HCT116 (cell line): Measurements from ENCODE around the gene ANKRD23. TPM values are rescaled to one million over a fixed set of nuclear protein-coding genes. Genes with fewer than 3 reads are reported as not detected.

Experiments
- ATAC-seq: fragments of 200-7000 bp; cut with Tn5 transposase; 2 replicates; pipeline ENCODE4 v1.9.1; 2020; ENCODE audit warnings: mild to moderate bottlenecking, moderate library complexity
- BruUV-seq: library from RNA; stranded (reverse); fragments of 400-500 nt; replicated peaks from 2 replicates; lab custom pipeline; 2021; lab: Mats Ljungman, UMichigan
- CTCF ChIA-PET: fragments of 300-600 bp; sonication (Branson Sonifier 250); formaldehyde crosslinking; loops from one replicate; lab custom pipeline; 2021; ENCODE audit warnings: antibody characterized with exemption; lab: Charles Lee
- POLR2A ChIA-PET: fragments of 300-600, 350-600 bp; sonication (Branson Sonifier 250); formaldehyde crosslinking; loops from one replicate; lab custom pipeline; 2021; ENCODE audit warnings: antibody characterized with exemption; lab: Charles Lee
- RAD21 ChIA-PET, 2 experiments: fragments of 300-600 bp; sonication (Branson Sonifier 250); formaldehyde crosslinking; loops; one replicate each; lab custom pipeline; 2023; ENCODE audit warnings: low total read pairs in 2 of 2; ENCODE audit not compliant: uncharacterized antibody in 2 of 2, unreplicated experiment in 2 of 2, low non-redundant PET in 1 of 2; lab: Charles Lee
- DNase-seq: peaks from one replicate; pipeline ENCODE4 v3.0.0-alpha.2; 2010; ENCODE audit warnings: low read depth, low spot score
- H2AFZ ChIP-seq: fragments of 200-600 bp; shearing (Covaris generic), sonication (generic); 2 replicates; pipeline ENCODE4 v1.6.1; 2017; ENCODE audit warnings: low read depth, mixed run types, mixed read lengths, antibody characterized with exemption, low read length; ENCODE audit not compliant: poor library complexity, severe bottlenecking
- H3K27ac ChIP-seq: 2 replicates; pipeline ENCODE4 v1.5.1; 2012; ENCODE audit warnings: low read depth, low read length
- H3K27me3 ChIP-seq: fragments of 200-600 bp; sonication (generic); 2 replicates; pipeline ENCODE4 v1.6.1; 2016; ENCODE audit warnings: mixed run types, low read length, mixed read lengths; ENCODE audit not compliant: insufficient read depth
- H3K36me3 ChIP-seq, 2 experiments: fragments of 200-500 bp in 1 of 2; fragments of 200-600 bp in 1 of 2; sonication (Bioruptor generic) in 1 of 2; sonication (generic) in 1 of 2; 2 replicates each; pipeline versions ENCODE4 v1.5.1 to v1.6.1; 2014 to 2016; ENCODE audit warnings: low read length in 2 of 2, inconsistent platforms in 1 of 2, mixed read lengths in 1 of 2, mixed run types in 1 of 2; ENCODE audit not compliant: insufficient read depth in 2 of 2, control insufficient read depth in 1 of 2
- H3K4me1 ChIP-seq, 2 experiments: fragments of 200-600 bp in 1 of 2; sonication (generic) in 1 of 2; 2 replicates each; pipeline versions ENCODE4 v1.5.1 to v1.6.1; 2012 to 2017; ENCODE audit warnings: low read length in 2 of 2, inconsistent platforms in 1 of 2, mild to moderate bottlenecking in 1 of 2, mixed read lengths in 1 of 2, mixed run types in 1 of 2, moderate library complexity in 1 of 2; ENCODE audit not compliant: insufficient read depth in 2 of 2, control insufficient read depth in 1 of 2
- H3K4me2 ChIP-seq: fragments of 200-600 bp; sonication (generic); 2 replicates; pipeline ENCODE4 v1.6.1; 2017; ENCODE audit warnings: mixed run types, low read length, mixed read lengths
- H3K4me3 ChIP-seq, 2 experiments: fragments of 200-600 bp in 1 of 2; sonication (generic) in 1 of 2; replicated peaks in 1 of 2; 2 replicates each; pipeline ENCODE4 v1.5.1; 2011 to 2016; ENCODE audit warnings: low read length in 2 of 2, control low read depth in 1 of 2, low read depth in 1 of 2, mild to moderate bottlenecking in 1 of 2, mixed read lengths in 1 of 2, mixed run types in 1 of 2
- H3K79me2 ChIP-seq: fragments of 200-600 bp; sonication (generic); 2 replicates; pipeline ENCODE4 v1.6.1; 2017; ENCODE audit warnings: mild to moderate bottlenecking, mixed run types, low read length, moderate library complexity, mixed read lengths; ENCODE audit not compliant: insufficient read depth
- H3K9ac ChIP-seq: fragments of 200-600 bp; sonication (generic); 2 replicates; pipeline ENCODE4 v1.6.1; 2016; ENCODE audit warnings: low read length, mixed read lengths
- H3K9me2 ChIP-seq: fragments of 200-600 bp; sonication (generic), shearing (Covaris generic); 2 replicates; pipeline ENCODE4 v1.6.1; 2017; ENCODE audit warnings: mixed run types, mild to moderate bottlenecking, moderate library complexity; ENCODE audit not compliant: insufficient read depth
- H3K9me3 ChIP-seq, 2 experiments: fragments of 200-500 bp in 1 of 2; fragments of 200-600 bp in 1 of 2; sonication (Bioruptor generic) in 1 of 2; sonication (generic) in 1 of 2; 2 replicates each; pipeline ENCODE4 v1.6.1; 2014 to 2017; ENCODE audit warnings: low read length in 2 of 2, mixed read lengths in 2 of 2, inconsistent platforms in 1 of 2, low read depth in 1 of 2, mild to moderate bottlenecking in 1 of 2, mixed run types in 1 of 2, moderate library complexity in 1 of 2; ENCODE audit not compliant: control insufficient read depth in 1 of 2, insufficient read depth in 1 of 2
- H4K20me1 ChIP-seq: fragments of 200-600 bp; sonication (generic), shearing (Covaris generic); 2 replicates; pipeline ENCODE4 v1.6.1; 2017; ENCODE audit warnings: mixed run types, mild to moderate bottlenecking, moderate library complexity; ENCODE audit not compliant: insufficient read depth
- CBX3 ChIP-seq: IDR thresholded peaks from 2 replicates; pipeline ENCODE4 v1.6.1; 2012; ENCODE audit warnings: low read depth
- CEBPB ChIP-seq: IDR thresholded peaks from 2 replicates; pipeline ENCODE4 v1.6.1; 2012; ENCODE audit warnings: low read depth
- CTCF ChIP-seq, 3 experiments: fragments of 200-600 bp in 1 of 3; sonication (generic) in 1 of 3; IDR thresholded peaks in 2 of 3; conservative IDR thresholded peaks in 1 of 3; 2 replicates each; pipeline ENCODE4 v1.5.1; 2012 to 2017; ENCODE audit warnings: low read depth in 2 of 3, low read length in 2 of 3, antibody characterized with exemption in 1 of 3, borderline replicate concordance in 1 of 3, control low read depth in 1 of 3, mild to moderate bottlenecking in 1 of 3, mixed read lengths in 1 of 3, mixed run types in 1 of 3, moderate library complexity in 1 of 3; ENCODE audit not compliant: insufficient read depth in 1 of 3
- EGR1 ChIP-seq: IDR thresholded peaks from 2 replicates; pipeline ENCODE4 v1.6.1; 2012; ENCODE audit warnings: low read depth
- EZH2 ChIP-seq: fragments of 200-600 bp; sonication (generic); IDR thresholded peaks from 2 replicates; pipeline ENCODE4 v1.6.1; 2017; ENCODE audit warnings: antibody characterized with exemption, mixed run types
- EZH2phosphoT487 ChIP-seq: fragments of 200-600 bp; IDR thresholded peaks from 2 replicates; pipeline ENCODE4 v1.6.1; 2018; ENCODE audit warnings: antibody characterized with exemption, borderline replicate concordance
- FOSL1 ChIP-seq: IDR thresholded peaks from 2 replicates; pipeline ENCODE4 v1.6.1; 2012; ENCODE audit warnings: low read depth
- JUND ChIP-seq: IDR thresholded peaks from 2 replicates; pipeline ENCODE4 v1.6.1; 2012
- MAX ChIP-seq: IDR thresholded peaks from 2 replicates; pipeline ENCODE4 v1.6.1; 2012
- POLR2A ChIP-seq: IDR thresholded peaks from 2 replicates; pipeline ENCODE4 v1.7.0; 2011; ENCODE audit warnings: borderline replicate concordance; ENCODE audit not compliant: insufficient read depth, insufficient read length; ENCODE audit errors: extremely low read depth
- RAD21 ChIP-seq: IDR thresholded peaks from 2 replicates; pipeline ENCODE4 v1.6.1; 2012; ENCODE audit warnings: low read depth, mild to moderate bottlenecking
- SIN3A ChIP-seq: IDR thresholded peaks from 2 replicates; pipeline ENCODE4 v1.6.1; 2012; ENCODE audit warnings: low read depth
- SRF ChIP-seq: IDR thresholded peaks from 2 replicates; pipeline ENCODE4 v1.6.1; 2012; ENCODE audit warnings: low read depth
- TCF7L2 ChIP-seq: IDR thresholded peaks from 2 replicates; pipeline ENCODE4 v1.7.0; 2011; ENCODE audit warnings: borderline replicate concordance, inconsistent platforms; ENCODE audit not compliant: insufficient read depth, insufficient read length; ENCODE audit errors: extremely low read depth
- YY1 ChIP-seq: IDR thresholded peaks from 2 replicates; pipeline ENCODE4 v1.6.1; 2011; ENCODE audit warnings: low read length, low read depth, moderate library complexity, mild to moderate bottlenecking; ENCODE audit not compliant: insufficient replicate concordance; ENCODE audit errors: extremely low read depth
- ZBTB33 ChIP-seq: IDR thresholded peaks from 2 replicates; pipeline ENCODE4 v1.6.1; 2011; ENCODE audit warnings: mild to moderate bottlenecking, low read length, moderate library complexity; ENCODE audit not compliant: insufficient replicate concordance; ENCODE audit errors: extremely low read depth
- ZFX ChIP-seq: fragments of 450-650 bp; IDR thresholded peaks from 2 replicates; pipeline ENCODE4 v1.6.1; 2017
- ZNF274 ChIP-seq: fragments of 200-500 bp; sonication (Bioruptor generic); IDR thresholded peaks from 2 replicates; pipeline ENCODE4 v1.6.1; 2014; ENCODE audit warnings: mild to moderate bottlenecking, low read depth, low read length, inconsistent platforms
- intact Hi-C: fragments of 100-400 bp; cut with micrococcal nuclease; formaldehyde crosslinking; loops from 2 replicates; pipeline ENCODE4 v1.10.0; 2022
- total RNA-seq: library from RNA; stranded (reverse); gene quantifications from one replicate; pipeline ENCODE4 v1.2.1, GENCODE V29; 2021; ENCODE audit not compliant: unreplicated experiment

Gene ANKRD23
- total RNA-seq, 1 experiment from 2014 or later = 1.4 TPM

- ATAC-seq (no peak), DNase-seq (no peak)
- Histone ChIP-seq H3K27ac (no peak overlapping the region), H3K79me2 (no peaks in the 10 kb centered on the region), H3K4me1 (peaks cover 0 to 5% of the 10 kb centered on the region in 2 experiments; a peak in 1 of 4 replicates), H3K9me2 (no peaks in the 10 kb centered on the region), H3K9ac (no peak overlapping the region), H4K20me1 (no peaks in the 10 kb centered on the region), H3K4me3 (no peak overlapping the region), H2AFZ (no peak overlapping the region), H3K36me3 (peaks cover 0 to 9% of the 10 kb centered on the region in 2 experiments; a peak in 3 of 4 replicates), H3K4me2 (no peak overlapping the region), H3K9me3 (no peaks in the 10 kb centered on the region), H3K27me3 (no peaks in the 10 kb centered on the region)
- ChIA-PET CTCF (no interaction called here), RAD21 (no interaction called here), POLR2A (no interaction called here)
- no TSS peak for BruUV-seq
- intact Hi-C loops = loop anchor here (5.0 kb wide), 1 partner anchor 253 kb away; no protein-coding TSS in a partner anchor
- TF ChIP-seq ZFX = no peak
Measured at GRCh38 chr2:96804986-96805385, 38.8 kb downstream of the ANKRD23 start.

- RAD21 ChIA-PET = no interaction called here
- Histone ChIP-seq H3K36me3 (peaks cover 0 to 9% of the 10 kb centered on the region in 2 experiments; a peak in 2 of 4 replicates), H3K4me1 (peaks cover 0 to 5% of the 10 kb centered on the region in 2 experiments; a peak in 1 of 4 replicates), H3K9me2 (no peaks in the 10 kb centered on the region), H2AFZ (no peak overlapping the region), H3K4me2 (no peak overlapping the region), H3K9ac (no peak overlapping the region), H4K20me1 (no peaks in the 10 kb centered on the region), H3K27ac (no peak overlapping the region), H3K9me3 (no peaks in the 10 kb centered on the region), H3K79me2 (no peaks in the 10 kb centered on the region), H3K4me3 (no peak overlapping the region), H3K27me3 (no peaks in the 10 kb centered on the region)
- intact Hi-C loops = loop anchor here (5.0 kb wide), 1 partner anchor 250 kb away; no protein-coding TSS in a partner anchor
- BruUV-seq = no TSS peak
- CTCF ChIA-PET = interaction anchor here (1.2 kb wide), 1 partner anchor 253 kb away, joined by 3 read pairs; no protein-coding TSS in a partner anchor
- POLR2A ChIA-PET = interaction anchor here (0.6 to 1.2 kb wide), 2 partner anchors 14 to 94 kb away, joined by 3 read pairs; partner anchors contain the start of gene CNNM3
- DNase-seq (no peak), ATAC-seq (no peak)
- no peak for TF ChIP-seq YY1
- TF ChIP-seq CBX3 = no peak
- no peak for TF ChIP-seq ZBTB33
- TF ChIP-seq POLR2A = no peak
- no peak for TF ChIP-seq EZH2
- TF ChIP-seq JUND = no peak
- no peak for TF ChIP-seq EGR1
- no peak for TF ChIP-seq MAX
- no peak for TF ChIP-seq ZNF274
- no peak for TF ChIP-seq TCF7L2
- TF ChIP-seq FOSL1 = no peak
- no peak for TF ChIP-seq SIN3A
- TF ChIP-seq RAD21 = no peak
- no peak for TF ChIP-seq CTCF (IDR thresholded peaks at IDR 0.05 in 2 of 3, conservative IDR thresholded peaks at IDR 0.05 in 1 of 3; ENCODE audit: borderline replicate concordance in 1 of 3, insufficient read depth in 1 of 3, low read depth in 2 of 3, low read length in 2 of 3)
- TF ChIP-seq EZH2phosphoT487 = no peak
- TF ChIP-seq SRF = no peak
- no peak for TF ChIP-seq CEBPB
Measured at GRCh38 chr2:96802721-96803120, 41.1 kb downstream of the ANKRD23 start.
